GM23338 (cell line): Measurements from ENCODE around the gene DOK7. TPM values are rescaled to one million over a fixed set of nuclear protein-coding genes. Genes with fewer than 3 reads are reported as not detected.

Source experiments
- ATAC-seq: fragments of 200-7000 bp; cut with Tn5 transposase; 3 replicates; pipeline ENCODE4 v1.9.1; 2020
- DNase-seq: peaks from one replicate; pipeline ENCODE4 v3.0.0-alpha.2; 2015; ENCODE audit warnings: low spot score
- H2AFZ ChIP-seq: fragments of 200-600 bp; sonication (generic); 2 replicates; pipeline ENCODE4 v1.8.0; 2016; ENCODE audit warnings: antibody characterized with exemption, mild to moderate bottlenecking, moderate library complexity
- H3F3A ChIP-seq: fragments of 200-600 bp; sonication (generic); replicated peaks from 2 replicates; pipeline ENCODE4 v1.8.0; 2017; ENCODE audit warnings: antibody characterized with exemption, mixed run types, low read depth
- H3K27ac ChIP-seq: fragments of 200-600 bp; sonication (generic); 2 replicates; pipeline ENCODE4 v1.6.1; 2016; ENCODE audit warnings: low read depth
- H3K27me3 ChIP-seq: fragments of 200-600 bp; sonication (generic); 2 replicates; pipeline ENCODE4 v1.8.0; 2016; ENCODE audit warnings: mild to moderate bottlenecking, mixed run types, moderate library complexity; ENCODE audit not compliant: insufficient read depth
- H3K36me3 ChIP-seq: fragments of 200-600 bp; sonication (generic); 2 replicates; pipeline ENCODE4 v1.8.0; 2016; ENCODE audit warnings: mild to moderate bottlenecking; ENCODE audit not compliant: insufficient read depth
- H3K4me1 ChIP-seq: fragments of 200-600 bp; sonication (generic); 2 replicates; pipeline ENCODE4 v1.8.0; 2016; ENCODE audit warnings: mild to moderate bottlenecking, moderate library complexity; ENCODE audit not compliant: insufficient read depth
- H3K4me2 ChIP-seq: fragments of 200-600 bp; sonication (generic); 2 replicates; pipeline ENCODE4 v1.7.1; 2017; ENCODE audit warnings: mixed run types
- H3K4me3 ChIP-seq: fragments of 200-600 bp; sonication (generic); 2 replicates; pipeline ENCODE4 v1.6.1; 2016; ENCODE audit warnings: mixed run types
- H3K79me2 ChIP-seq: fragments of 200-600 bp; sonication (generic); replicated peaks from 2 replicates; pipeline ENCODE4 v1.8.0; 2017; ENCODE audit warnings: mild to moderate bottlenecking; ENCODE audit not compliant: insufficient read depth
- H3K9me2 ChIP-seq: fragments of 200-600 bp; sonication (generic); 2 replicates; pipeline ENCODE4 v1.8.0; 2017; ENCODE audit not compliant: insufficient read depth
- H4K20me1 ChIP-seq: fragments of 200-600 bp; sonication (generic); replicated peaks from 2 replicates; pipeline ENCODE4 v1.8.0; 2017; ENCODE audit warnings: mild to moderate bottlenecking; ENCODE audit not compliant: insufficient read depth
- H3K27ac Mint-ChIP-seq: 2 replicates; pipeline ENCODE4 v1.8.0; 2020; ENCODE audit warnings: inconsistent platforms, mild to moderate bottlenecking, moderate library complexity, mixed read lengths
- H3K27me3 Mint-ChIP-seq: 3 replicates; pipeline ENCODE4 v1.8.0; 2022; ENCODE audit warnings: low read depth, mild to moderate bottlenecking, moderate library complexity, mixed read lengths, inconsistent platforms; ENCODE audit not compliant: insufficient read depth, poor library complexity
- H3K36me3 Mint-ChIP-seq: 3 replicates; pipeline ENCODE4 v1.8.0; 2021; ENCODE audit warnings: low read depth, mild to moderate bottlenecking, inconsistent platforms, moderate library complexity, mixed read lengths
- H3K4me1 Mint-ChIP-seq: 3 replicates; pipeline ENCODE4 v1.8.0; 2020; ENCODE audit warnings: mild to moderate bottlenecking, inconsistent platforms, mixed read lengths
- H3K4me3 Mint-ChIP-seq: 3 replicates; pipeline ENCODE4 v1.8.0; 2021; ENCODE audit warnings: moderate library complexity, mild to moderate bottlenecking, inconsistent platforms, mixed read lengths
- H3K9me3 Mint-ChIP-seq: 3 replicates; pipeline ENCODE4 v1.8.0; 2020; ENCODE audit warnings: moderate library complexity, mild to moderate bottlenecking, inconsistent platforms, mixed read lengths
- CTCF ChIP-seq, 2 experiments: fragments of 200-600 bp in 1 of 2; sonication (generic) in 1 of 2; conservative IDR thresholded peaks; 2 replicates each; pipeline versions ENCODE4 v1.5.1 to v1.6.1; 2016 to 2017; ENCODE audit warnings: antibody characterized with exemption in 2 of 2, low read depth in 2 of 2, mild to moderate bottlenecking in 2 of 2, moderate library complexity in 1 of 2
- EZH2 ChIP-seq: fragments of 200-600 bp; sonication (generic); IDR thresholded peaks from one replicate; pipeline ENCODE4 v1.8.0; 2017; ENCODE audit warnings: antibody characterized with exemption, mild to moderate bottlenecking, low read depth; ENCODE audit not compliant: unreplicated experiment
- EZH2phosphoT487 ChIP-seq: fragments of 200-600 bp; sonication (generic); IDR thresholded peaks from one replicate; pipeline ENCODE4 v1.8.1; 2018; ENCODE audit warnings: antibody characterized with exemption; ENCODE audit not compliant: unreplicated experiment
- POLR2AphosphoS5 ChIP-seq: IDR thresholded peaks from 2 replicates; pipeline ENCODE4 v1.6.1; 2016; ENCODE audit warnings: antibody characterized with exemption, low read depth
- REST ChIP-seq: IDR thresholded peaks from one replicate; pipeline ENCODE4 v1.6.1; 2018; ENCODE audit warnings: antibody characterized with exemption; ENCODE audit not compliant: unreplicated experiment
- STAT1 ChIP-seq: IDR thresholded peaks from one replicate; pipeline ENCODE4 v1.6.1; 2016; ENCODE audit warnings: antibody characterized with exemption; ENCODE audit not compliant: unreplicated experiment
- ZNF331 ChIP-seq: fragments of 250-450 bp; sonication (Bioruptor Pico); IDR thresholded peaks from 2 replicates; pipeline ENCODE4 v1.5.0; 2020; ENCODE audit warnings: low read depth, mild to moderate bottlenecking, moderate library complexity
- polyA plus RNA-seq: library from polyadenylated mRNA; unstranded; fragments of >200 nt; fragmentation: Nextera tagmentation; extraction: Ambion mirVana; gene quantifications from 2 replicates; pipeline ENCODE4 v1.2.1, GENCODE V29; 2016
- total RNA-seq: library from RNA; depleted of rRNA; stranded (reverse); fragments of >200 nt; shearing (Covaris generic); gene quantifications from 2 replicates; pipeline ENCODE4 v1.2.3, GENCODE V29; 2014
- TF ChIP-seq, protein P1 (sequence below): IDR thresholded peaks from 2 replicates; pipeline ENCODE4 v1.6.1; 2016; ENCODE audit warnings: antibody characterized with exemption

DOK7 gene
- total and polyA plus RNA-seq, 2 experiments from 2014 or later = 0.34 to 0.52 TPM

- no peaks in the 10 kb centered on the region for H4K20me1 ChIP-seq
- no peaks in the 10 kb centered on the region for H3K9me2 ChIP-seq
- H3K27me3 Mint-ChIP-seq = peaks cover 14% of the 10 kb centered on the region
- H3F3A ChIP-seq = no peaks in the 10 kb centered on the region
- no peak overlapping the region for H3K4me2 ChIP-seq
- H3K27me3 ChIP-seq = no peaks in the 10 kb centered on the region
- H3K36me3 Mint-ChIP-seq = no peaks in the 10 kb centered on the region
- H3K4me1 Mint-ChIP-seq = peaks cover 4% of the 10 kb centered on the region; the same call in 2 of the 3 replicates
- DNase-seq (peak; percentile 41), ATAC-seq (peak; percentile 45)
- no peak overlapping the region for H2AFZ ChIP-seq
- H3K79me2 ChIP-seq = no peaks in the 10 kb centered on the region
- H3K9me3 Mint-ChIP-seq = no peaks in the 10 kb centered on the region
- H3K4me3 Mint-ChIP-seq = no peak overlapping the region
- TF ChIP-seq REST (no peak), EZH2 (no peak), CTCF (conservative IDR thresholded peaks at IDR 0.05; ENCODE audit: low read depth in 2 of 2) (peak; percentile 49 to 67), STAT1 (no peak)
- H3K27ac Mint-ChIP-seq = no peak overlapping the region
- H3K4me3 ChIP-seq = no peak overlapping the region
- H3K36me3 ChIP-seq = no peaks in the 10 kb centered on the region
- no peak overlapping the region for H3K27ac ChIP-seq
- H3K4me1 ChIP-seq = no peaks in the 10 kb centered on the region
These were observed 44.9 kb upstream of the DOK7 start for GRCh38 chr4:3418029-3418762.

- Histone ChIP-seq H2AFZ (no peak overlapping the region), H3K4me1 (no peaks in the 10 kb centered on the region), H3K36me3 (no peaks in the 10 kb centered on the region), H3K9me2 (no peaks in the 10 kb centered on the region), H3K27ac (no peak overlapping the region), H3F3A (no peaks in the 10 kb centered on the region), H4K20me1 (no peaks in the 10 kb centered on the region), H3K4me2 (no peak overlapping the region), H3K27me3 (no peaks in the 10 kb centered on the region), H3K79me2 (no peaks in the 10 kb centered on the region), H3K4me3 (no peak overlapping the region)
- Mint-ChIP-seq H3K27ac (no peak overlapping the region), H3K4me1 (peaks cover 4% of the 10 kb centered on the region; the same call in 1 of the 3 replicates), H3K36me3 (no peaks in the 10 kb centered on the region), H3K9me3 (no peaks in the 10 kb centered on the region), H3K4me3 (no peak overlapping the region), H3K27me3 (peaks cover 19% of the 10 kb centered on the region)
- DNase-seq (no peak), ATAC-seq (no peak)
- TF ChIP-seq, protein P1, sequence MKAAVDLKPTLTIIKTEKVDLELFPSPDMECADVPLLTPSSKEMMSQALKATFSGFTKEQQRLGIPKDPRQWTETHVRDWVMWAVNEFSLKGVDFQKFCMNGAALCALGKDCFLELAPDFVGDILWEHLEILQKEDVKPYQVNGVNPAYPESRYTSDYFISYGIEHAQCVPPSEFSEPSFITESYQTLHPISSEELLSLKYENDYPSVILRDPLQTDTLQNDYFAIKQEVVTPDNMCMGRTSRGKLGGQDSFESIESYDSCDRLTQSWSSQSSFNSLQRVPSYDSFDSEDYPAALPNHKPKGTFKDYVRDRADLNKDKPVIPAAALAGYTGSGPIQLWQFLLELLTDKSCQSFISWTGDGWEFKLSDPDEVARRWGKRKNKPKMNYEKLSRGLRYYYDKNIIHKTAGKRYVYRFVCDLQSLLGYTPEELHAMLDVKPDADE = no peak
- no peak for TF ChIP-seq ZNF331
- TF ChIP-seq EZH2 = no peak
- TF ChIP-seq CTCF (conservative IDR thresholded peaks at IDR 0.05; ENCODE audit: low read depth in 2 of 2) = no peak
- TF ChIP-seq POLR2AphosphoS5 = no peak
- no peak for TF ChIP-seq EZH2phosphoT487
- TF ChIP-seq STAT1 = no peak
- TF ChIP-seq REST = no peak
These were observed 43.1 kb upstream of the DOK7 start for GRCh38 chr4:3419836-3420605.
